ENCODE measurements around the gene SNAI3.

Gene SNAI3

GRCh38 chr16:88654363-88655052 lies 31.8 kb downstream of the SNAI3 start:
- H3K4me3 ChIP-seq (ENCODE audit: low read depth, low read length), result no peak overlapping the region
- TF ChIP-seq, protein P1, sequence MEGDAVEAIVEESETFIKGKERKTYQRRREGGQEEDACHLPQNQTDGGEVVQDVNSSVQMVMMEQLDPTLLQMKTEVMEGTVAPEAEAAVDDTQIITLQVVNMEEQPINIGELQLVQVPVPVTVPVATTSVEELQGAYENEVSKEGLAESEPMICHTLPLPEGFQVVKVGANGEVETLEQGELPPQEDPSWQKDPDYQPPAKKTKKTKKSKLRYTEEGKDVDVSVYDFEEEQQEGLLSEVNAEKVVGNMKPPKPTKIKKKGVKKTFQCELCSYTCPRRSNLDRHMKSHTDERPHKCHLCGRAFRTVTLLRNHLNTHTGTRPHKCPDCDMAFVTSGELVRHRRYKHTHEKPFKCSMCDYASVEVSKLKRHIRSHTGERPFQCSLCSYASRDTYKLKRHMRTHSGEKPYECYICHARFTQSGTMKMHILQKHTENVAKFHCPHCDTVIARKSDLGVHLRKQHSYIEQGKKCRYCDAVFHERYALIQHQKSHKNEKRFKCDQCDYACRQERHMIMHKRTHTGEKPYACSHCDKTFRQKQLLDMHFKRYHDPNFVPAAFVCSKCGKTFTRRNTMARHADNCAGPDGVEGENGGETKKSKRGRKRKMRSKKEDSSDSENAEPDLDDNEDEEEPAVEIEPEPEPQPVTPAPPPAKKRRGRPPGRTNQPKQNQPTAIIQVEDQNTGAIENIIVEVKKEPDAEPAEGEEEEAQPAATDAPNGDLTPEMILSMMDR (IDR thresholded peaks at IDR 0.05; ENCODE audit: insufficient read depth, low read depth, low read length, missing control alignments), result no peak
- no peak for DNase-seq (ENCODE audit: low read depth)

- TF ChIP-seq, protein P1 (IDR thresholded peaks at IDR 0.05; ENCODE audit: insufficient read depth, low read depth, low read length, missing control alignments), result no peak
- no peak for DNase-seq (ENCODE audit: low read depth)
- no peak overlapping the region for H3K4me3 ChIP-seq (ENCODE audit: low read depth, low read length)
Measured at GRCh38 chr16:88653596-88654362, 32.5 kb downstream of the SNAI3 start.

DNA sequence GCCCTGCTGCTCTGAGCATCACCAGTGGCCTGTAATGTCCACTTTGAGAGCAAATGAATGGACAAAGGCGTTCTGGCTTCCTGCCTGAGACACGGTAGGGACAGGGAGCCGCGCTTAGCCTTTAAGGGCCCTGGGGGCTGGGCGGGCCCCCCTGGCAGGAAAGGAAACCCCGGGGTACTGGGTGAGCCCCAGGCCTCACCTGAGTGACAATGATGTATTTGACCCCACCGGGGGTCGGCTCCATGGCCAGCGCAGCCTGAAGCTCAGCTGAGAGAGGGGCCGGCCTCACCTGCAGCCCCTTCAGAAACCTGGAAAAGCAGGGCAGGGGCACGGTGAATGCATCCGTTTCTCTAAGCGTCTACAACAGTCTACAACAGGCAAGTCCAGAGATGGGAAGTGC lies 33.2 kb downstream of the SNAI3 start:
- H3K4me3 ChIP-seq (ENCODE audit: low read depth, low read length), result no peak overlapping the region
- TF ChIP-seq, protein P1 (IDR thresholded peaks at IDR 0.05; ENCODE audit: insufficient read depth, low read depth, low read length, missing control alignments), result no peak
- no peak for DNase-seq (ENCODE audit: low read depth)

DNA sequence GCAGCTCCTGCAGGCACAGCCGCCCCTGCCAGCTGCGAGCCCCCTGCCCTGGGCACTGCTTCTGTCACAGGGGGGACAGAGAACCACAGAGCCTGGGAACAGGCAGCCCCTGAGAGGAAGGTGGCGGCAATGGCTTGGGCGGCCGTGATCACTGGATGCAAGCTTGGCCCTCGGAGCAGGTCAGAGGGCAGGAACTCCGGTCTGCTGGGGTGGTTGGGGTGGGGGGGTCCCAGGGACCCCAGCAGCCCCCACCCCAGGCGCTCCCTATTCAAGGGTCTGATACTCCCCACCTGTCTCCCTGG lies 33.6 kb downstream of the SNAI3 start:
- DNase-seq (ENCODE audit: low read depth), result no peak
- TF ChIP-seq, protein P1 (IDR thresholded peaks at IDR 0.05; ENCODE audit: insufficient read depth, low read depth, low read length, missing control alignments), result no peak
- no peak overlapping the region for H3K4me3 ChIP-seq (ENCODE audit: low read depth, low read length)

- peak; percentile 51 for DNase-seq (ENCODE audit: low read depth)
- peak overlapping the region; percentile 51 for H3K4me3 ChIP-seq (ENCODE audit: low read depth, low read length)
- TF ChIP-seq, protein P1 (IDR thresholded peaks at IDR 0.05; ENCODE audit: insufficient read depth, low read depth, low read length, missing control alignments), result no peak
Measured at GRCh38 chr16:88651989-88652761, 34.1 kb downstream of the SNAI3 start.

- peak; percentile 97 for DNase-seq (ENCODE audit: low read depth)
- H3K4me3 ChIP-seq (ENCODE audit: low read depth, low read length), result peak overlapping the region; percentile 51
- TF ChIP-seq, protein P1 (IDR thresholded peaks at IDR 0.05; ENCODE audit: insufficient read depth, low read depth, low read length, missing control alignments), result no peak
Measured at GRCh38 chr16:88651276-88651988, 34.9 kb downstream of the SNAI3 start.
